CD4-positive, alpha-beta T cell (primary cell): ENCODE data around the gene BANP. TPM values are rescaled to one million over a fixed set of nuclear protein-coding genes. Genes with fewer than 3 reads are reported as not detected.
"Not testable (repeated sequence)": the region's sequence is repeated elsewhere in the genome, so short reads cannot be mapped to it uniquely, and the experiment has no call there.

ENCODE experiments used
- ATAC-seq: fragments of 200-7000 bp; cut with Tn5 transposase; one replicate; pipeline ENCODE4 v1.10.0; 2022; ENCODE audit warnings: mild to moderate bottlenecking; ENCODE audit not compliant: poor library complexity
- CTCF ChIA-PET: fragments of 350-600 bp; sonication (Branson Sonifier 250); formaldehyde crosslinking; loops from one replicate; lab custom pipeline; 2021; ENCODE audit warnings: antibody characterized with exemption, inconsistent platforms; lab: Charles Lee
- POLR2A ChIA-PET: fragments of 350-600 bp; sonication (Branson Sonifier 250); formaldehyde crosslinking; loops from one replicate; lab custom pipeline; 2021; ENCODE audit warnings: antibody characterized with exemption, inconsistent platforms; lab: Charles Lee
- DNase-seq, 14 experiments: peaks; one replicate each; pipeline ENCODE4 v3.0.0-alpha.2; 2013 to 2020; ENCODE audit warnings: mixed read lengths in 2 of 14
- H3K27ac ChIP-seq, 2 donors: one replicate each; pipeline versions ENCODE4 v1.5.1 to v1.7.0; 2013; ENCODE audit warnings: low read length in 2 of 2, low read depth in 1 of 2, mild to moderate bottlenecking in 1 of 2
- H3K27me3 ChIP-seq, 2 experiments: 1 replicate in 1 of 2; 2 replicates in 1 of 2; pipeline versions ENCODE4 v1.6.1 to v1.7.0; 2013; ENCODE audit warnings: low read length in 2 of 2, control low read depth in 1 of 2, mild to moderate bottlenecking in 1 of 2, moderate library complexity in 1 of 2; ENCODE audit not compliant: insufficient read depth in 2 of 2, control insufficient read depth in 1 of 2
- H3K36me3 ChIP-seq: one replicate; pipeline ENCODE4 v1.6.1; 2013; ENCODE audit warnings: low read length, control low read depth; ENCODE audit not compliant: insufficient read depth
- H3K4me1 ChIP-seq: one replicate; pipeline ENCODE4 v1.6.1; 2013; ENCODE audit warnings: low read length, control low read depth; ENCODE audit not compliant: insufficient read depth
- H3K4me3 ChIP-seq: one replicate; pipeline ENCODE4 v1.5.1; 2013; ENCODE audit warnings: mild to moderate bottlenecking, low read length, moderate library complexity
- H3K9me3 ChIP-seq, 2 experiments: 1 replicate in 1 of 2; 2 replicates in 1 of 2; pipeline versions ENCODE4 v1.6.1 to v1.7.0; 2013; ENCODE audit warnings: low read length in 2 of 2, mild to moderate bottlenecking in 2 of 2, control low read depth in 1 of 2, moderate library complexity in 1 of 2; ENCODE audit not compliant: control insufficient read depth in 1 of 2, insufficient read depth in 1 of 2
- H3K27ac Mint-ChIP-seq: one replicate; pipeline ENCODE4 v1.8.0; 2020; ENCODE audit warnings: mixed read lengths
- H3K27me3 Mint-ChIP-seq: one replicate; pipeline ENCODE4 v1.8.0; 2021; ENCODE audit warnings: mixed read lengths
- H3K36me3 Mint-ChIP-seq: one replicate; pipeline ENCODE4 v1.8.0; 2021; ENCODE audit warnings: low read depth, mixed read lengths
- H3K4me1 Mint-ChIP-seq: one replicate; pipeline ENCODE4 v1.8.0; 2021; ENCODE audit warnings: low read depth, mixed read lengths
- H3K4me3 Mint-ChIP-seq: one replicate; pipeline ENCODE4 v1.8.0; 2020; ENCODE audit warnings: mild to moderate bottlenecking, mixed read lengths
- H3K9me3 Mint-ChIP-seq: one replicate; pipeline ENCODE4 v1.8.0; 2020; ENCODE audit warnings: mixed read lengths
- intact Hi-C, 2 experiments: fragments of 100-400 bp; cut with DNase I in 1 of 2; cut with micrococcal nuclease in 1 of 2; formaldehyde crosslinking; loops; one replicate each; pipeline versions ENCODE4 v1.15.1 to v1.9.0; 2023 to 2025; cut with DNase I, micrococcal nuclease
- total RNA-seq, 174 experiments: library from RNA in 2 of 174; stranded (reverse) in 2 of 174; gene quantifications; one replicate each; pipeline ENCODE4 v1.2.3 and lab custom pipeline; 2021 to 2026
- TF ChIP-seq, protein P1 (sequence below): fragments of 200-600 bp; IDR thresholded peaks from one replicate; pipeline ENCODE4 v1.8.0; 2022; ENCODE audit warnings: antibody characterized with exemption, mild to moderate bottlenecking

BANP gene
- total RNA-seq, 2 experiments from 2014 or later, result 57.5 to 58.6 TPM

DNA sequence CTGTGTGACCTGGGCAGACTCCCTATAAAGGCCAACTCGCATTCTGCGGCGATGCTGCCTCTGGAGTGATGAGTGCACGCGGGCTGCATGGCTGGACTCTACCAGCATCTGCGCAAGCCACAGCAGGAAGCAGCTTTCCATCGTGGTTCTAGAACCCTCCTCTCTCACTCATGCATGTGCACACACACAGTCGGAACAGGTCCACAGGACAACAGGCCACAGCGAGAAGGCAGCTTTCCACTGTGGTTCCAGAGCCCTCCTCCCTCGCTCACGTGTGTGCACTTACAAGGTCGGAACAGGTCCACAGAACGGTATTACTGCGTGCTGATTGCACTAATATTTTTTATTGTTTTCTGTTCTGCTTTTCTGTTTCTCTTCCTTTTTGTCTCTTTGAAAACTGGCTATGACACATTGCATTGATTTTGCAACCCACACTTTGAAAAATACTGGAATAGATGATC, 92.9 kb downstream of the BANP start:
- H3K27ac Mint-ChIP-seq, POLR2A ChIA-PET, H3K4me3 ChIP-seq, H3K27me3 ChIP-seq, intact Hi-C loops, H3K9me3 Mint-ChIP-seq, H3K27me3 Mint-ChIP-seq, H3K4me3 Mint-ChIP-seq, CTCF ChIA-PET, H3K4me1 ChIP-seq, H3K4me1 Mint-ChIP-seq, H3K9me3 ChIP-seq, ATAC-seq, H3K27ac ChIP-seq: not testable (repeated sequence)
- peaks cover 60% of the 10 kb centered on the region for H3K36me3 Mint-ChIP-seq
- DNase-seq, result peak in 3 of 14 experiments; percentile 16 to 50 (median 43)
- peaks cover 18% of the 10 kb centered on the region for H3K36me3 ChIP-seq

GRCh38 chr16:88045361-88045760, 94.1 kb downstream of the BANP start:
- H3K4me1 ChIP-seq, CTCF ChIA-PET, POLR2A ChIA-PET: not testable (repeated sequence)

GRCh38 chr16:88045820-88046303, 94.6 kb downstream of the BANP start:
- Histone ChIP-seq H3K4me3 (no peak overlapping the region), H3K4me1 (no peaks in the 10 kb centered on the region), H3K9me3 (peaks cover 0 to under 1% of the 10 kb centered on the region in 2 experiments), H3K27ac (no peak overlapping the region), H3K36me3 (peaks cover 16% of the 10 kb centered on the region), H3K27me3 (no peaks in the 10 kb centered on the region)
- TF ChIP-seq, protein P1, sequence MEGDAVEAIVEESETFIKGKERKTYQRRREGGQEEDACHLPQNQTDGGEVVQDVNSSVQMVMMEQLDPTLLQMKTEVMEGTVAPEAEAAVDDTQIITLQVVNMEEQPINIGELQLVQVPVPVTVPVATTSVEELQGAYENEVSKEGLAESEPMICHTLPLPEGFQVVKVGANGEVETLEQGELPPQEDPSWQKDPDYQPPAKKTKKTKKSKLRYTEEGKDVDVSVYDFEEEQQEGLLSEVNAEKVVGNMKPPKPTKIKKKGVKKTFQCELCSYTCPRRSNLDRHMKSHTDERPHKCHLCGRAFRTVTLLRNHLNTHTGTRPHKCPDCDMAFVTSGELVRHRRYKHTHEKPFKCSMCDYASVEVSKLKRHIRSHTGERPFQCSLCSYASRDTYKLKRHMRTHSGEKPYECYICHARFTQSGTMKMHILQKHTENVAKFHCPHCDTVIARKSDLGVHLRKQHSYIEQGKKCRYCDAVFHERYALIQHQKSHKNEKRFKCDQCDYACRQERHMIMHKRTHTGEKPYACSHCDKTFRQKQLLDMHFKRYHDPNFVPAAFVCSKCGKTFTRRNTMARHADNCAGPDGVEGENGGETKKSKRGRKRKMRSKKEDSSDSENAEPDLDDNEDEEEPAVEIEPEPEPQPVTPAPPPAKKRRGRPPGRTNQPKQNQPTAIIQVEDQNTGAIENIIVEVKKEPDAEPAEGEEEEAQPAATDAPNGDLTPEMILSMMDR, result no peak
- H3K4me3 Mint-ChIP-seq, result no peak overlapping the region
- DNase-seq (peak in 3 of 14 experiments; percentile 22 to 61 (median 46)), ATAC-seq (no peak)
- intact Hi-C loops, result no loop called here
- H3K9me3 Mint-ChIP-seq, result no peaks in the 10 kb centered on the region
- ChIA-PET POLR2A (no interaction called here), CTCF (no interaction called here)
- H3K27me3 Mint-ChIP-seq, result no peaks in the 10 kb centered on the region
- H3K4me1 Mint-ChIP-seq, result no peaks in the 10 kb centered on the region
- H3K36me3 Mint-ChIP-seq, result peaks cover 61% of the 10 kb centered on the region
- H3K27ac Mint-ChIP-seq, result no peak overlapping the region

More at GRCh38 chr16:88045361-88045760, 94.1 kb downstream of the BANP start:
- H3K27me3 Mint-ChIP-seq, H3K4me3 Mint-ChIP-seq, H3K4me1 Mint-ChIP-seq, H3K4me3 ChIP-seq, intact Hi-C loops, ATAC-seq, H3K27me3 ChIP-seq, H3K27ac ChIP-seq, DNase-seq, H3K27ac Mint-ChIP-seq, H3K9me3 Mint-ChIP-seq, H3K9me3 ChIP-seq: not testable (repeated sequence)
- H3K36me3 Mint-ChIP-seq, result peaks cover 60% of the 10 kb centered on the region
- H3K36me3 ChIP-seq, result peaks cover 16% of the 10 kb centered on the region

DNA sequence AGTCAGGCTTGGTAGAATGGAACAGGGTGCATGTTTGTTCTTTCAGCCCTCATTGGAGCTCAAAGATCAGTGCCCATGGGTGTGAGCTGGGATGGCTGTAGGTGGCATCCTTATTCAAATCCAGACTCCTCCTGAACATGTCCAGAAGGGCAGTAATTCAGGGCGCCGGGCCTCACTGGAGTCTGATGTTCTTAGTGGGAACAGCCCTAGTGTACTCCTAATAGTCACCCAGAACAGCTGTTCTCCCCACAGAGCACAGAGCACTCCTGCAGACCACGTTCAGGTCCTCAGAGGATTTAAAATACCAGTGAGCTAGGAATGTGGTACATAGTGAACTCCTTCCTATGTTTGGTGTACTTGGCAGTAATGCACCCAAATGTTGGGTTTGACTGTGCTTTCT, 96.2 kb downstream of the BANP start:
- Histone ChIP-seq H3K9me3 (peaks cover 0 to 5% of the 10 kb centered on the region in 2 experiments), H3K27me3 (no peaks in the 10 kb centered on the region), H3K4me3 (no peak overlapping the region), H3K27ac (no peak overlapping the region), H3K4me1 (no peaks in the 10 kb centered on the region), H3K36me3 (peaks cover 26% of the 10 kb centered on the region)
- Mint-ChIP-seq H3K27ac (no peak overlapping the region), H3K4me1 (no peaks in the 10 kb centered on the region), H3K9me3 (no peaks in the 10 kb centered on the region), H3K27me3 (no peaks in the 10 kb centered on the region), H3K36me3 (peaks cover 55% of the 10 kb centered on the region), H3K4me3 (no peak overlapping the region)
- no peak for DNase-seq
- no peak for ATAC-seq
- ChIA-PET POLR2A (no interaction called here), CTCF (no interaction called here)
- intact Hi-C loops, result no loop called here
- TF ChIP-seq, protein P1, result no peak
